ENCODE measurements around the gene RNASEH2C. TPM values are rescaled to one million over a fixed set of nuclear protein-coding genes. Genes with fewer than 3 reads are reported as not detected.

The RNASEH2C gene
- total and polyA plus RNA-seq, 2 of the 4 experiments (the other 2 are of a cell fraction) = 34.8 to 40.0 TPM

DNA sequence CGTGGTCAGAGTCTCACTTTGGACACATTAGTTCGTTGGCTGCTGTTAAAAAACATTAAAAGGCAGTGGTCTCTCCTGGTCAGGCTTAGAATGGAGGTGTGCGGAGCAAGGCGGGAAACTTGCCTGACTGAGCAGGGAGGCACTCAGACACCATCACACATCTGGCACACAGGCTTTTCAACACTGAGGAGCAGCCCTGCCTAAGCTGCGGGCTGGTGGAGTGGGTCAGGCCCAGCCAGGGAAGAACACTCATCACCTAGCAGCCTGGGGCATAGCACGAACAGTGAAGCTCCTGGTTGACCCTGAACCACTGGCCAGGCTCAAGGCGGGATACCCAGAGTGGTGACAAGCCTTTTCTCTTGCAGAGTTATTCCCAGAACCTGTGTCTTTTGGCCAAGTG lies 4.3 kb downstream of the RNASEH2C start:
- Histone ChIP-seq H3K36me3 (ENCODE audit: control insufficient read depth, insufficient read depth, low read length) (peaks cover 53% of the 10 kb centered on the region), H2BK5ac (ENCODE audit: low read depth, low read length, poor library complexity, severe bottlenecking) (no peak overlapping the region), H4K8ac (ENCODE audit: low read depth in 2 of 2, low read length in 2 of 2) (no peak overlapping the region), H2BK20ac (ENCODE audit: low read depth, low read length) (no peak overlapping the region), H2AK9ac (replicated peaks; ENCODE audit: low read depth, low read length, poor library complexity) (no peak overlapping the region), H3K4me1 (ENCODE audit: control insufficient read depth, insufficient read depth, low read length) (peaks cover 6% of the 10 kb centered on the region; the same call in 1 of the 2 replicates), H3K9me3 (ENCODE audit: control insufficient read depth, insufficient read depth, low read length) (no peaks in the 10 kb centered on the region), H4K20me1 (ENCODE audit: insufficient read depth, low read length) (peaks cover 29% of the 10 kb centered on the region), H3K79me1 (ENCODE audit: low read depth in 1 of 2, low read length in 2 of 2) (peaks cover 31 to 72% of the 10 kb centered on the region in 2 experiments), H4K5ac (ENCODE audit: low read depth, low read length) (no peak overlapping the region), H3K4me2 (ENCODE audit: low read depth, low read length) (no peak overlapping the region), H3K4me3 (ENCODE audit: insufficient read depth, low read depth, low read length) (no peak overlapping the region), H3K18ac (ENCODE audit: low read depth, low read length) (no peak overlapping the region), H4K91ac (ENCODE audit: insufficient read depth, low read depth, low read length) (no peak overlapping the region), H3K27me3 (ENCODE audit: control insufficient read depth, insufficient read depth, low read length) (no peaks in the 10 kb centered on the region), H3K27ac (ENCODE audit: insufficient read depth, low read length) (no peak overlapping the region), H2AFZ (replicated peaks; ENCODE audit: low read length, poor library complexity) (no peak overlapping the region), H3K4ac (ENCODE audit: low read depth, low read length) (no peak overlapping the region), H3K9ac (ENCODE audit: low read depth, low read length) (no peak overlapping the region), H2BK15ac (ENCODE audit: low read depth, low read length) (no peak overlapping the region), H3K23ac (ENCODE audit: low read depth, low read length) (no peak overlapping the region), H3K14ac (replicated peaks; ENCODE audit: low read depth, low read length) (no peak overlapping the region), H3K56ac (ENCODE audit: extremely low read depth, insufficient read depth, low read length) (no peak overlapping the region), H2BK120ac (ENCODE audit: low read depth, low read length) (no peak overlapping the region), H2AK5ac (ENCODE audit: low read depth, low read length) (no peak overlapping the region), H3K9me1 (ENCODE audit: insufficient read depth, low read length) (peaks cover 5% of the 10 kb centered on the region; the same call in 1 of the 2 replicates)
- intact Hi-C loops (cut with micrococcal nuclease) = no loop called here
- dilution Hi-C loops (cut with HindIII; ENCODE audit: low sequenced_read_pairs, unreplicated experiment) = no loop called here
- WGBS, 2 experiments (ENCODE audit: extremely low coverage in 2 of 2, insufficient read length in 1 of 2) = 93% methylated on average over 3 of the region's 7 CpGs; no CpG with 5 or more reads in 1 of the 2 experiments
- DNase-seq = no peak
- in situ Hi-C loops (cut with MboI; ENCODE audit: low sequenced_read_pairs) = loop anchor here (10.0 kb wide), 1 partner anchor 268 kb away; no protein-coding TSS in a partner anchor
- CTCF ChIA-PET = no interaction called here
- POLR2A ChIA-PET (ENCODE audit: unreplicated experiment) = no interaction called here
- no peak for ATAC-seq (ENCODE audit: low read depth)
- TF ChIP-seq MAFK (IDR thresholded peaks at IDR 0.05; ENCODE audit: low read depth, low read length) (no peak), MAZ (IDR thresholded peaks at IDR 0.05; ENCODE audit: borderline replicate concordance, low read depth, low read length) (no peak), NFE2L2 (IDR thresholded peaks at IDR 0.05; ENCODE audit: low read depth, low read length) (no peak), RFX5 (IDR thresholded peaks at IDR 0.05; ENCODE audit: low read depth, low read length) (no peak), CEBPB (IDR thresholded peaks at IDR 0.05; ENCODE audit: low read depth, low read length) (no peak), FOS (IDR thresholded peaks at IDR 0.05; ENCODE audit: low read depth, low read length) (no peak), BHLHE40 (IDR thresholded peaks at IDR 0.05; ENCODE audit: low read depth, low read length) (no peak), SMC3 (IDR thresholded peaks at IDR 0.05; ENCODE audit: low read depth, low read length) (no peak), CHD1 (IDR thresholded peaks at IDR 0.05; ENCODE audit: low read depth, low read length) (no peak), POLR2A (IDR thresholded peaks at IDR 0.05; ENCODE audit: low read depth, low read length) (no peak), RAD21 (IDR thresholded peaks at IDR 0.05; ENCODE audit: low read length) (no peak), MXI1 (IDR thresholded peaks at IDR 0.05; ENCODE audit: borderline replicate concordance, low read depth, low read length) (no peak)
- TF ChIP-seq, protein P1, sequence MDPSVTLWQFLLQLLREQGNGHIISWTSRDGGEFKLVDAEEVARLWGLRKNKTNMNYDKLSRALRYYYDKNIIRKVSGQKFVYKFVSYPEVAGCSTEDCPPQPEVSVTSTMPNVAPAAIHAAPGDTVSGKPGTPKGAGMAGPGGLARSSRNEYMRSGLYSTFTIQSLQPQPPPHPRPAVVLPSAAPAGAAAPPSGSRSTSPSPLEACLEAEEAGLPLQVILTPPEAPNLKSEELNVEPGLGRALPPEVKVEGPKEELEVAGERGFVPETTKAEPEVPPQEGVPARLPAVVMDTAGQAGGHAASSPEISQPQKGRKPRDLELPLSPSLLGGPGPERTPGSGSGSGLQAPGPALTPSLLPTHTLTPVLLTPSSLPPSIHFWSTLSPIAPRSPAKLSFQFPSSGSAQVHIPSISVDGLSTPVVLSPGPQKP (IDR thresholded peaks at IDR 0.05; ENCODE audit: borderline replicate concordance, low read depth, low read length) = no peak
- TF ChIP-seq, protein P2, sequence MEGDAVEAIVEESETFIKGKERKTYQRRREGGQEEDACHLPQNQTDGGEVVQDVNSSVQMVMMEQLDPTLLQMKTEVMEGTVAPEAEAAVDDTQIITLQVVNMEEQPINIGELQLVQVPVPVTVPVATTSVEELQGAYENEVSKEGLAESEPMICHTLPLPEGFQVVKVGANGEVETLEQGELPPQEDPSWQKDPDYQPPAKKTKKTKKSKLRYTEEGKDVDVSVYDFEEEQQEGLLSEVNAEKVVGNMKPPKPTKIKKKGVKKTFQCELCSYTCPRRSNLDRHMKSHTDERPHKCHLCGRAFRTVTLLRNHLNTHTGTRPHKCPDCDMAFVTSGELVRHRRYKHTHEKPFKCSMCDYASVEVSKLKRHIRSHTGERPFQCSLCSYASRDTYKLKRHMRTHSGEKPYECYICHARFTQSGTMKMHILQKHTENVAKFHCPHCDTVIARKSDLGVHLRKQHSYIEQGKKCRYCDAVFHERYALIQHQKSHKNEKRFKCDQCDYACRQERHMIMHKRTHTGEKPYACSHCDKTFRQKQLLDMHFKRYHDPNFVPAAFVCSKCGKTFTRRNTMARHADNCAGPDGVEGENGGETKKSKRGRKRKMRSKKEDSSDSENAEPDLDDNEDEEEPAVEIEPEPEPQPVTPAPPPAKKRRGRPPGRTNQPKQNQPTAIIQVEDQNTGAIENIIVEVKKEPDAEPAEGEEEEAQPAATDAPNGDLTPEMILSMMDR (conservative IDR thresholded peaks at IDR 0.05; ENCODE audit: low read depth, low read length) = no peak
- no TSS peak for BruUV-seq (replicated peaks)

Measured in IMR-90 (cell line).